Neural cell (in vitro differentiated cells): ENCODE data around the gene DCAF16. TPM values are rescaled to one million over a fixed set of nuclear protein-coding genes. Genes with fewer than 3 reads are reported as not detected.
A peak's percentile ranks its signal among the peaks of the same experiment; 100 is the strongest.

ENCODE experiments used
- H2AFZ ChIP-seq: fragments of 200-600, 300-800 bp; sonication (generic), shearing (Covaris generic); 2 replicates; pipeline ENCODE4 v1.6.0; 2014; ENCODE audit warnings: low read depth, mild to moderate bottlenecking, antibody characterized with exemption, low read length, moderate library complexity
- H3F3A ChIP-seq: fragments of 200-600 bp; shearing (Covaris generic); 2 replicates; pipeline ENCODE4 v1.6.1; 2016; ENCODE audit warnings: mild to moderate bottlenecking, moderate library complexity, mixed read lengths, antibody characterized with exemption, low read length; ENCODE audit not compliant: insufficient read depth, poor library complexity, severe bottlenecking
- H3K27ac ChIP-seq: fragments of 200-600, 300-800 bp; sonication (generic), shearing (Covaris generic); 2 replicates; pipeline ENCODE4 v1.5.1; 2014; ENCODE audit warnings: mild to moderate bottlenecking, low read length, moderate library complexity
- H3K27me3 ChIP-seq: fragments of 300-800, 200-600 bp; sonication (generic), shearing (Covaris generic); 2 replicates; pipeline ENCODE4 v1.6.0; 2014; ENCODE audit warnings: mild to moderate bottlenecking, low read depth, low read length, moderate library complexity; ENCODE audit not compliant: insufficient read depth
- H3K36me3 ChIP-seq: fragments of 300-800, 200-600 bp; sonication (generic), shearing (Covaris generic); 2 replicates; pipeline ENCODE4 v1.5.1; 2014; ENCODE audit warnings: mild to moderate bottlenecking, antibody characterized with exemption, low read length, moderate library complexity; ENCODE audit not compliant: insufficient read depth
- H3K4me2 ChIP-seq: fragments of 300-800, 200-600 bp; sonication (generic), shearing (Covaris generic); 2 replicates; pipeline ENCODE4 v1.6.0; 2014; ENCODE audit warnings: mild to moderate bottlenecking, low read length
- H3K4me3 ChIP-seq: fragments of 300-800, 200-600 bp; sonication (generic), shearing (Covaris generic); 2 replicates; pipeline ENCODE4 v1.5.1; 2014; ENCODE audit warnings: mild to moderate bottlenecking, low read length, moderate library complexity
- H3K79me2 ChIP-seq: fragments of 200-600 bp; shearing (Covaris generic); replicated peaks from 2 replicates; pipeline ENCODE4 v1.6.0; 2014; ENCODE audit warnings: mild to moderate bottlenecking, low read length, moderate library complexity; ENCODE audit not compliant: insufficient read depth
- H3K9ac ChIP-seq: fragments of 300-800, 200-600 bp; sonication (generic), shearing (Covaris generic); 2 replicates; pipeline ENCODE4 v1.6.1; 2016; ENCODE audit warnings: mild to moderate bottlenecking, low read length, mixed read lengths
- H3K9me2 ChIP-seq: fragments of 200-600 bp; shearing (Covaris generic); 2 replicates; pipeline ENCODE4 v1.6.1; 2016; ENCODE audit warnings: mild to moderate bottlenecking, low read length, mixed read lengths; ENCODE audit not compliant: insufficient read depth
- H3K9me3 ChIP-seq: fragments of 200-600, 300-800 bp; sonication (generic), shearing (Covaris generic); 2 replicates; pipeline ENCODE4 v1.6.1; 2016; ENCODE audit warnings: mild to moderate bottlenecking, mixed run types, low read length, moderate library complexity, mixed read lengths
- H4K20me1 ChIP-seq: fragments of 200-600 bp; shearing (Covaris generic); 2 replicates; pipeline ENCODE4 v1.6.1; 2016; ENCODE audit warnings: mild to moderate bottlenecking, mixed run types; ENCODE audit not compliant: insufficient read depth
- CTCF ChIP-seq: fragments of 450-650 bp; IDR thresholded peaks from 2 replicates; pipeline ENCODE4 v1.5.1; 2014; ENCODE audit warnings: antibody characterized with exemption, mild to moderate bottlenecking, moderate library complexity; ENCODE audit not compliant: poor library complexity, severe bottlenecking
- EP300 ChIP-seq: fragments of 450-650 bp; conservative IDR thresholded peaks from 2 replicates; pipeline ENCODE4 v1.6.1; 2014; ENCODE audit warnings: antibody characterized with exemption, mild to moderate bottlenecking, moderate library complexity; ENCODE audit not compliant: poor library complexity, severe bottlenecking
- EZH2 ChIP-seq: fragments of 200-600, 300-800 bp; shearing (Covaris generic), sonication (generic); IDR thresholded peaks from 2 replicates; pipeline ENCODE4 v1.6.1; 2014; ENCODE audit warnings: antibody characterized with exemption, low read length, borderline replicate concordance, mild to moderate bottlenecking; ENCODE audit not compliant: insufficient read depth, poor library complexity, severe bottlenecking
- MXI1 ChIP-seq: fragments of 450-650 bp; conservative IDR thresholded peaks from 2 replicates; pipeline ENCODE4 v1.6.1; 2014; ENCODE audit warnings: antibody characterized with exemption, mild to moderate bottlenecking; ENCODE audit not compliant: poor library complexity, severe bottlenecking
- POLR2AphosphoS5 ChIP-seq: IDR thresholded peaks from 2 replicates; pipeline ENCODE4 v1.6.1; 2012
- RAD21 ChIP-seq: fragments of 450-650 bp; conservative IDR thresholded peaks from 2 replicates; pipeline ENCODE4 v1.6.1; 2014; ENCODE audit warnings: antibody characterized with exemption, mild to moderate bottlenecking, moderate library complexity
- REST ChIP-seq: IDR thresholded peaks from 2 replicates; pipeline ENCODE4 v1.6.1; 2012; ENCODE audit warnings: borderline replicate concordance
- SMC3 ChIP-seq: fragments of 450-650 bp; conservative IDR thresholded peaks from 2 replicates; pipeline ENCODE4 v1.6.1; 2014; ENCODE audit warnings: antibody characterized with exemption, mild to moderate bottlenecking, moderate library complexity; ENCODE audit not compliant: poor library complexity
- TAF1 ChIP-seq: IDR thresholded peaks from 2 replicates; pipeline ENCODE4 v1.6.1; 2012; ENCODE audit warnings: low read depth
- polyA plus RNA-seq: library from polyadenylated mRNA; depleted of rRNA; stranded (reverse); fragments of >200 nt; gene quantifications from 2 replicates; pipeline ENCODE4 v1.2.3, GENCODE V29; 2014

DCAF16 gene
- polyA plus RNA-seq, 1 donor from 2014 or later, result 41.3 TPM

GRCh38 chr4:17807446-17807845, 3.1 kb downstream of the DCAF16 start:
- Histone ChIP-seq H4K20me1 (no peaks in the 10 kb centered on the region), H2AFZ (no peak overlapping the region), H3K4me3 (peak overlapping the region; percentile 90), H3F3A (peaks cover 4% of the 10 kb centered on the region), H3K27ac (no peak overlapping the region), H3K4me2 (peak overlapping the region; percentile 52), H3K79me2 (peaks cover 59% of the 10 kb centered on the region), H3K9me3 (no peaks in the 10 kb centered on the region), H3K9ac (no peak overlapping the region), H3K27me3 (no peaks in the 10 kb centered on the region), H3K36me3 (peaks cover 4% of the 10 kb centered on the region), H3K9me2 (no peaks in the 10 kb centered on the region)
- TF ChIP-seq EZH2 (no peak), SMC3 (no peak), EP300 (no peak), MXI1 (no peak), POLR2AphosphoS5 (no peak), TAF1 (no peak), REST (no peak), CTCF (no peak), RAD21 (no peak)

- Histone ChIP-seq H3K27me3 (no peaks in the 10 kb centered on the region), H3F3A (peaks cover 4% of the 10 kb centered on the region), H3K27ac (no peak overlapping the region), H4K20me1 (no peaks in the 10 kb centered on the region), H3K4me2 (no peak overlapping the region), H3K36me3 (peaks cover 4% of the 10 kb centered on the region), H3K4me3 (no peak overlapping the region), H3K9me2 (no peaks in the 10 kb centered on the region), H2AFZ (no peak overlapping the region), H3K9me3 (no peaks in the 10 kb centered on the region), H3K79me2 (peaks cover 48% of the 10 kb centered on the region), H3K9ac (no peak overlapping the region)
- TF ChIP-seq MXI1 (no peak), RAD21 (no peak), TAF1 (no peak), EP300 (no peak), CTCF (no peak), REST (no peak), SMC3 (no peak), POLR2AphosphoS5 (no peak), EZH2 (no peak)
Observed at GRCh38 chr4:17805580-17806155, 4.9 kb downstream of the DCAF16 start.
